Measurements from ENCODE around the gene KDM2A. TPM values are rescaled to one million over a fixed set of nuclear protein-coding genes. Genes with fewer than 3 reads are reported as not detected.

Gene KDM2A
- total RNA-seq, 1 experiment from 2014 or later, result 65.3 TPM

GRCh38 chr11:67278939-67279588 lies 160.0 kb downstream of the KDM2A start:
- Histone ChIP-seq H3K27me3 (ENCODE audit: low read length) (no peaks in the 10 kb centered on the region), H4K20me1 (ENCODE audit: low read length) (peaks cover 3% of the 10 kb centered on the region; the same call in 1 of the 2 replicates), H3K9me2 (replicated peaks; ENCODE audit: low read length) (no peaks in the 10 kb centered on the region), H3K36me3 (ENCODE audit: low read depth, low read length) (peaks cover 49% of the 10 kb centered on the region), H3K9ac (ENCODE audit: low read length) (no peak overlapping the region), H3K27ac (ENCODE audit: low read length) (no peak overlapping the region), H2AFZ (ENCODE audit: low read length) (no peak overlapping the region), H3F3A (ENCODE audit: low read length, unreplicated experiment) (no peaks in the 10 kb centered on the region), H3K4me1 (ENCODE audit: insufficient read depth, low read length) (no peaks in the 10 kb centered on the region), H3K4me2 (ENCODE audit: low read length) (no peak overlapping the region), H3K4me3 (ENCODE audit: low read length) (no peak overlapping the region), H3K79me2 (ENCODE audit: low read length) (peaks cover 30% of the 10 kb centered on the region), H3K9me3 (ENCODE audit: low read length) (no peaks in the 10 kb centered on the region)
- DNase-seq (no peak), ATAC-seq (no peak)
- ChIA-PET CTCF (no interaction called here), POLR2A (ENCODE audit: unreplicated experiment) (no interaction called here)
- no TSS peak for BruUV-seq (replicated peaks)
- TF ChIP-seq EZH2 (IDR thresholded peaks at IDR 0.05; ENCODE audit: low read length, unreplicated experiment), result no peak
- TF ChIP-seq EZH2phosphoT487 (IDR thresholded peaks at IDR 0.05; ENCODE audit: borderline replicate concordance, low read length), result no peak
- TF ChIP-seq, protein P1, sequence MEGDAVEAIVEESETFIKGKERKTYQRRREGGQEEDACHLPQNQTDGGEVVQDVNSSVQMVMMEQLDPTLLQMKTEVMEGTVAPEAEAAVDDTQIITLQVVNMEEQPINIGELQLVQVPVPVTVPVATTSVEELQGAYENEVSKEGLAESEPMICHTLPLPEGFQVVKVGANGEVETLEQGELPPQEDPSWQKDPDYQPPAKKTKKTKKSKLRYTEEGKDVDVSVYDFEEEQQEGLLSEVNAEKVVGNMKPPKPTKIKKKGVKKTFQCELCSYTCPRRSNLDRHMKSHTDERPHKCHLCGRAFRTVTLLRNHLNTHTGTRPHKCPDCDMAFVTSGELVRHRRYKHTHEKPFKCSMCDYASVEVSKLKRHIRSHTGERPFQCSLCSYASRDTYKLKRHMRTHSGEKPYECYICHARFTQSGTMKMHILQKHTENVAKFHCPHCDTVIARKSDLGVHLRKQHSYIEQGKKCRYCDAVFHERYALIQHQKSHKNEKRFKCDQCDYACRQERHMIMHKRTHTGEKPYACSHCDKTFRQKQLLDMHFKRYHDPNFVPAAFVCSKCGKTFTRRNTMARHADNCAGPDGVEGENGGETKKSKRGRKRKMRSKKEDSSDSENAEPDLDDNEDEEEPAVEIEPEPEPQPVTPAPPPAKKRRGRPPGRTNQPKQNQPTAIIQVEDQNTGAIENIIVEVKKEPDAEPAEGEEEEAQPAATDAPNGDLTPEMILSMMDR (conservative IDR thresholded peaks at IDR 0.05; ENCODE audit: low read depth, low read length), result no peak
- intact Hi-C loops (cut with micrococcal nuclease), result no loop called here

- BruUV-seq (replicated peaks), result no TSS peak
- H3K9ac ChIP-seq (ENCODE audit: low read length), result no peak overlapping the region
- H3K79me2 ChIP-seq (ENCODE audit: low read length), result peaks cover 24% of the 10 kb centered on the region
- no peaks in the 10 kb centered on the region for H3K27me3 ChIP-seq (ENCODE audit: low read length)
- intact Hi-C loops (cut with micrococcal nuclease), result no loop called here
- no peak for DNase-seq
- H3K4me1 ChIP-seq (ENCODE audit: insufficient read depth, low read length), result no peaks in the 10 kb centered on the region
- H2AFZ ChIP-seq (ENCODE audit: low read length), result no peak overlapping the region
- POLR2A ChIA-PET (ENCODE audit: unreplicated experiment), result no interaction called here
- H3K4me2 ChIP-seq (ENCODE audit: low read length), result no peak overlapping the region
- H4K20me1 ChIP-seq (ENCODE audit: low read length), result no peaks in the 10 kb centered on the region
- peaks cover 50% of the 10 kb centered on the region for H3K36me3 ChIP-seq (ENCODE audit: low read depth, low read length)
- no peaks in the 10 kb centered on the region for H3K9me3 ChIP-seq (ENCODE audit: low read length)
- H3K4me3 ChIP-seq (ENCODE audit: low read length), result no peak overlapping the region
- no peak for TF ChIP-seq EZH2 (IDR thresholded peaks at IDR 0.05; ENCODE audit: low read length, unreplicated experiment)
- TF ChIP-seq EZH2phosphoT487 (IDR thresholded peaks at IDR 0.05; ENCODE audit: borderline replicate concordance, low read length), result no peak
- TF ChIP-seq, protein P1 (conservative IDR thresholded peaks at IDR 0.05; ENCODE audit: low read depth, low read length), result no peak
- H3F3A ChIP-seq (ENCODE audit: low read length, unreplicated experiment), result no peaks in the 10 kb centered on the region
- no peak for ATAC-seq
- no peaks in the 10 kb centered on the region for H3K9me2 ChIP-seq (replicated peaks; ENCODE audit: low read length)
- no peak overlapping the region for H3K27ac ChIP-seq (ENCODE audit: low read length)
- CTCF ChIA-PET, result no interaction called here
Measured at GRCh38 chr11:67279589-67280340, 160.7 kb downstream of the KDM2A start.

DNA sequence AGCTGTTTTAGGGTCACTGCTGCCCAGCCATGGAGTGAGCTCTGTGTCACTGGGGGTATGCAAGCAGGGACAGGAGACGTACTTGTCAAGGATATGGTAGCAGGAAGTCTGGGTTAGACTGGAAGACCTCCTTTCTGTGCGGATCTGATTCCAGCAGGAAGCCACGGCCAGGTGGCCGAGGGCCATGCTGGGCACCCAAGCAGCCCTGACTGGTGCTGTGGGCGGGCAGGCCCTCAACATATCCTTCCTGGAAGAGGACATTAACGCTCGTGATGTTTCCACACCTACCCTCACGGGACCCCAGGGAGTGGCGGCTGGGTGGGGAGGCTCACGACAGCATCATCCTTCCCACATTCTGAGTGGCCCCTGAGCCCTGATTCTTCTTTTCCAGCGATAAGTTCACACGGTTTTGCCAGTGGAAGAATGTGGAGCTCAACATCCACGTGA lies 161.3 kb downstream of the KDM2A start:
- Histone ChIP-seq H3K27ac (ENCODE audit: low read length) (no peak overlapping the region), H4K20me1 (ENCODE audit: low read length) (no peaks in the 10 kb centered on the region), H3K79me2 (ENCODE audit: low read length) (peaks cover 18% of the 10 kb centered on the region), H2AFZ (ENCODE audit: low read length) (no peak overlapping the region), H3K4me2 (ENCODE audit: low read length) (no peak overlapping the region), H3K9ac (ENCODE audit: low read length) (no peak overlapping the region), H3K27me3 (ENCODE audit: low read length) (no peaks in the 10 kb centered on the region), H3K36me3 (ENCODE audit: low read depth, low read length) (peaks cover 52% of the 10 kb centered on the region), H3K9me3 (ENCODE audit: low read length) (no peaks in the 10 kb centered on the region), H3K4me3 (ENCODE audit: low read length) (no peak overlapping the region), H3K4me1 (ENCODE audit: insufficient read depth, low read length) (no peaks in the 10 kb centered on the region), H3F3A (ENCODE audit: low read length, unreplicated experiment) (no peaks in the 10 kb centered on the region), H3K9me2 (replicated peaks; ENCODE audit: low read length) (no peaks in the 10 kb centered on the region)
- BruUV-seq (replicated peaks), result no TSS peak
- TF ChIP-seq EZH2 (IDR thresholded peaks at IDR 0.05; ENCODE audit: low read length, unreplicated experiment), result no peak
- TF ChIP-seq, protein P1 (conservative IDR thresholded peaks at IDR 0.05; ENCODE audit: low read depth, low read length), result no peak
- TF ChIP-seq EZH2phosphoT487 (IDR thresholded peaks at IDR 0.05; ENCODE audit: borderline replicate concordance, low read length), result no peak
- POLR2A ChIA-PET (ENCODE audit: unreplicated experiment), result no interaction called here
- ATAC-seq (no peak), DNase-seq (no peak)
- intact Hi-C loops (cut with micrococcal nuclease), result no loop called here
- CTCF ChIA-PET, result no interaction called here
